GM10266 (cell line): ENCODE measurements around the gene TRABD.
A peak's percentile ranks its signal among the peaks of the same experiment; 100 is the strongest.

Source experiments
- DNase-seq: peaks from one replicate; pipeline ENCODE4 v3.0.0; 2012; ENCODE audit errors: extremely low spot score
- CTCF ChIP-seq: IDR thresholded peaks from 2 replicates; pipeline ENCODE4 v1.5.1; 2012; ENCODE audit warnings: mild to moderate bottlenecking, low read depth; ENCODE audit not compliant: control insufficient read depth, insufficient read depth; ENCODE audit errors: missing control alignments

The TRABD gene

GRCh38 chr22:50189184-50189848 lies 3.6 kb downstream of the TRABD start:
- no peak for DNase-seq
- TF ChIP-seq CTCF = no peak

- no peak for DNase-seq
- no peak for TF ChIP-seq CTCF
Observed at GRCh38 chr22:50189849-50190181, 4.1 kb downstream of the TRABD start.

- peak; percentile 89 for DNase-seq
- peak; percentile 63 for TF ChIP-seq CTCF
Observed at GRCh38 chr22:50190182-50190940, 4.6 kb downstream of the TRABD start.

GRCh38 chr22:50190941-50191741 lies 5.4 kb downstream of the TRABD start:
- DNase-seq = peak; percentile 85
- no peak for TF ChIP-seq CTCF

- TF ChIP-seq CTCF = no peak
- DNase-seq = no peak
Observed at GRCh38 chr22:50192436-50193204, 6.9 kb downstream of the TRABD start.

GRCh38 chr22:50193621-50194020 lies 7.9 kb downstream of the TRABD start:
- TF ChIP-seq CTCF = no peak
- DNase-seq = no peak
